HG02588 (cell line): ENCODE data around the gene AIP.

ENCODE experiments used
- ATAC-seq: cut with Tn5 transposase; IDR thresholded peaks from one replicate; pipeline ENCODE4 v1.9.1; 2021; ENCODE audit warnings: mild to moderate bottlenecking, moderate library complexity; ENCODE audit not compliant: unreplicated experiment

The AIP gene

GRCh38 chr11:67492801-67493547 is 10.1 kb downstream of the AIP start:
- no peak for ATAC-seq

- ATAC-seq, result no peak
These were observed 10.9 kb downstream of the AIP start for GRCh38 chr11:67493548-67494370.

- ATAC-seq, result no peak
These were observed 11.8 kb downstream of the AIP start for GRCh38 chr11:67494371-67495233.

- no peak for ATAC-seq
These were observed 12.6 kb downstream of the AIP start for GRCh38 chr11:67495234-67496005.

- no peak for ATAC-seq
These were observed 13.3 kb downstream of the AIP start for GRCh38 chr11:67496113-67496512.

GRCh38 chr11:67497656-67498291 is 14.9 kb downstream of the AIP start:
- no peak for ATAC-seq

GRCh38 chr11:67498544-67498972 is 15.7 kb downstream of the AIP start:
- no peak for ATAC-seq

GRCh38 chr11:67499808-67500483 is 17.1 kb downstream of the AIP start:
- no peak for ATAC-seq

- ATAC-seq, result no peak
These were observed 17.6 kb downstream of the AIP start for GRCh38 chr11:67500484-67500821.

GRCh38 chr11:67500831-67501715 is 18.2 kb downstream of the AIP start:
- no peak for ATAC-seq

- ATAC-seq, result no peak
These were observed 19.0 kb downstream of the AIP start for GRCh38 chr11:67501854-67502253.

- ATAC-seq, result no peak
These were observed 19.6 kb downstream of the AIP start for GRCh38 chr11:67502328-67502979.

- no peak for ATAC-seq
These were observed 20.5 kb downstream of the AIP start for GRCh38 chr11:67503119-67504004.

- ATAC-seq, result no peak
These were observed 21.5 kb downstream of the AIP start for GRCh38 chr11:67504005-67504949.

- no peak for ATAC-seq
These were observed 22.2 kb downstream of the AIP start, which contains the start of gene PITPNM1 for GRCh38 chr11:67504950-67505581. Gene PITPNM1 (minus strand): TSS chr11:67505363. CDS start chr11:67504180, 1,183 bp downstream.
